K562 (cell line): ENCODE measurements around the gene LAMTOR4. TPM values are rescaled to one million over a fixed set of nuclear protein-coding genes. Genes with fewer than 3 reads are reported as not detected.

Experiments
- BCLAF1 ChIP-seq, 2 experiments: fragments of 450-650 bp in 1 of 2; IDR thresholded peaks; 2 replicates each; pipeline ENCODE4 v1.6.1; 2011 to 2017; ENCODE audit warnings: low read depth in 2 of 2, antibody characterized with exemption in 1 of 2, borderline replicate concordance in 1 of 2, low read length in 1 of 2, mild to moderate bottlenecking in 1 of 2, mixed read lengths in 1 of 2; ENCODE audit not compliant: control insufficient read depth in 1 of 2
- BRCA1 ChIP-seq, 2 experiments: fragments of 450-650 bp in 1 of 2; sonication (generic) in 1 of 2; formaldehyde crosslinking in 1 of 2; IDR thresholded peaks; 2 replicates each; pipeline versions ENCODE4 v1.5.0 to v1.6.1; 2017 to 2020; ENCODE audit warnings: mild to moderate bottlenecking in 1 of 2, missing genetic modification reagents in 1 of 2
- BRF1 ChIP-seq: IDR thresholded peaks from 3 replicates; pipeline ENCODE4 v1.6.1; 2011; ENCODE audit warnings: borderline replicate concordance, mild to moderate bottlenecking; ENCODE audit not compliant: insufficient read length; ENCODE audit errors: extremely low read depth
- CBX1 ChIP-seq: sonication (generic); IDR thresholded peaks from 2 replicates; pipeline ENCODE4 v1.6.1; 2016; ENCODE audit warnings: antibody characterized with exemption, low read depth, mild to moderate bottlenecking
- CC2D1A ChIP-seq: fragments of 450-650 bp; IDR thresholded peaks from 2 replicates; pipeline ENCODE4 v1.6.1; 2017; ENCODE audit warnings: mild to moderate bottlenecking
- CHCHD3 ChIP-seq: fragments of 250-450 bp; sonication (Bioruptor Pico); IDR thresholded peaks from 2 replicates; pipeline ENCODE4 v2.1.2; 2022; ENCODE audit warnings: mild to moderate bottlenecking
- CHD2 ChIP-seq: IDR thresholded peaks from 2 replicates; pipeline ENCODE4 v1.6.1; 2011; ENCODE audit warnings: low read depth, low read length
- CXXC5 ChIP-seq: fragments of 250-450 bp; sonication (Bioruptor Pico); IDR thresholded peaks from 2 replicates; pipeline ENCODE4 v1.8.0; 2022; ENCODE audit warnings: inconsistent platforms, mild to moderate bottlenecking, moderate library complexity
- EHMT2 ChIP-seq: fragments of 450-650 bp; IDR thresholded peaks from 2 replicates; pipeline ENCODE4 v1.6.1; 2018; ENCODE audit warnings: antibody characterized with exemption
- FOSL1 ChIP-seq: fragments of 200-800 bp; sonication (Bioruptor generic); conservative IDR thresholded peaks from 2 replicates; pipeline ENCODE4 v1.6.1; 2016; ENCODE audit warnings: missing genetic modification characterization, missing compliant biosample characterization
- IFI16 ChIP-seq: fragments of 250-450 bp; sonication (Bioruptor Pico); IDR thresholded peaks from 2 replicates; pipeline ENCODE4 v2.1.2; 2022; ENCODE audit warnings: mild to moderate bottlenecking, inconsistent platforms
- LARP7 ChIP-seq: fragments of 450-650 bp; IDR thresholded peaks from 2 replicates; pipeline ENCODE4 v1.6.1; 2016
- NONO ChIP-seq, 2 experiments: fragments of 200-400 bp in 1 of 2; fragments of 450-650 bp in 1 of 2; formaldehyde crosslinking in 1 of 2; IDR thresholded peaks; 2 replicates each; pipeline ENCODE4 v1.6.1; 2017; ENCODE audit warnings: low read depth in 2 of 2, mild to moderate bottlenecking in 2 of 2, moderate library complexity in 2 of 2, low read length in 1 of 2
- SIN3A ChIP-seq, 2 experiments: fragments of 150-350 bp in 1 of 2; IDR thresholded peaks; 2 replicates each; pipeline ENCODE4 v1.6.1; 2011 to 2016; ENCODE audit warnings: borderline replicate concordance in 2 of 2, low read depth in 2 of 2, low read length in 2 of 2, mild to moderate bottlenecking in 2 of 2, moderate library complexity in 2 of 2; ENCODE audit not compliant: control insufficient read depth in 1 of 2
- SLC30A9 ChIP-seq: fragments of 250-450 bp; sonication (Bioruptor Pico); IDR thresholded peaks from 2 replicates; pipeline ENCODE4 v1.8.0; 2022; ENCODE audit warnings: mild to moderate bottlenecking, moderate library complexity
- TAL1 ChIP-seq: fragments of 450-650 bp; IDR thresholded peaks from 2 replicates; pipeline ENCODE4 v1.6.1; 2016; ENCODE audit warnings: mild to moderate bottlenecking
- TRIM28 ChIP-seq: fragments of 450-650 bp; IDR thresholded peaks from 2 replicates; pipeline ENCODE4 v1.6.1; 2017
- ZNF174 ChIP-seq: fragments of 250-450 bp; sonication (Bioruptor Pico); IDR thresholded peaks from 2 replicates; pipeline ENCODE4 v1.4.0; 2020; ENCODE audit warnings: mild to moderate bottlenecking
- ZNF197 ChIP-seq: fragments of 200-800 bp; sonication (Bioruptor generic); IDR thresholded peaks from 2 replicates; pipeline ENCODE4 v1.6.1; 2016; ENCODE audit warnings: low read depth, missing genetic modification characterization, missing compliant biosample characterization
- ZNF263 ChIP-seq: sonication (generic); formaldehyde crosslinking; IDR thresholded peaks from 2 replicates; pipeline ENCODE4 v1.8.0; 2022; ENCODE audit warnings: mild to moderate bottlenecking, missing genetic modification reagents, borderline replicate concordance
- ZNF584 ChIP-seq: fragments of 200-800 bp; sonication (Bioruptor generic); IDR thresholded peaks from 2 replicates; pipeline ENCODE4 v1.6.1; 2016; ENCODE audit warnings: low read depth, mild to moderate bottlenecking, missing genetic modification characterization, missing compliant biosample characterization
- ZNF695 ChIP-seq: fragments of 450-650 bp; formaldehyde crosslinking; IDR thresholded peaks from 2 replicates; pipeline ENCODE4 v1.4.0; 2020; ENCODE audit warnings: mild to moderate bottlenecking, moderate library complexity
- ZNF696 ChIP-seq: fragments of 250-450 bp; sonication (Bioruptor Pico); conservative IDR thresholded peaks from 2 replicates; pipeline ENCODE4 v1.4.0; 2020; ENCODE audit warnings: mild to moderate bottlenecking, moderate library complexity
- ZNF699 ChIP-seq: fragments of 250-450 bp; sonication (Bioruptor Pico); IDR thresholded peaks from 2 replicates; pipeline ENCODE4 v1.8.0; 2021; ENCODE audit warnings: mild to moderate bottlenecking, moderate library complexity; ENCODE audit not compliant: insufficient replicate concordance
- polyA plus RNA-seq, 8 experiments: library from polyadenylated mRNA; depleted of rRNA in 4 of 8; stranded (reverse) in 5 of 8; unstranded in 3 of 8; fragments of >200 nt; fragmentation: Nextera tagmentation in 2 of 8; fragmentation: Illumina TruSeq in 1 of 8; extraction: Ambion mirVana in 2 of 8; extraction: Trizol in 1 of 8; gene quantifications; 2 replicates each; pipeline versions ENCODE4 v1.2.1 to v1.2.3, GENCODE V29; 2011 to 2014; ENCODE audit warnings: inconsistent platforms in 1 of 8, missing spikeins in 1 of 8
- total RNA-seq, 7 experiments: library from RNA; depleted of rRNA in 6 of 7; stranded (reverse); fragments of >200 nt in 6 of 7; fragmentation: Illumina TruSeq in 2 of 7; extraction: Trizol in 2 of 7; gene quantifications; 2 replicates each; pipeline versions ENCODE4 v1.2.1 to v1.2.3, GENCODE V29; 2011 to 2021; ENCODE audit warnings: low replicate concordance in 1 of 7
- TF ChIP-seq, protein P1 (sequence below): fragments of 450-650 bp; IDR thresholded peaks from 2 replicates; pipeline ENCODE4 v1.6.1; 2016; ENCODE audit warnings: mild to moderate bottlenecking

Gene LAMTOR4
- total and polyA plus RNA-seq, 9 of the 15 experiments (the other 6 are each of a cell fraction or from before 2014, with no cell fraction given) = 79.6 to 314 (median 195) TPM

GRCh38 chr7:100100420-100101015, 48.2 kb upstream of the LAMTOR4 start (continued):
- TF ChIP-seq BCLAF1 (IDR thresholded peaks at IDR 0.05; ENCODE audit: borderline replicate concordance in 1 of 2, control insufficient read depth in 1 of 2, low read depth in 2 of 2, low read length in 1 of 2) (0 out of 4 replicates have a peak, but pooled peaks of 1 of the 2 experiments have one; percentile 79), IFI16 (no peak), TAL1 (0 out of 2 replicates have a peak, but pooled peaks have one; percentile 7), ZNF197 (CRISPR knock-in tag) (no peak), CHD2 (peak; percentile 85), TRIM28 (no peak), SLC30A9 (no peak), ZNF696 (no peak), LARP7 (0 out of 2 replicates have a peak, but pooled peaks have one; percentile 44), BRCA1 (IDR thresholded peaks at IDR 0.05) (no peak), BRCA1 (CRISPR knock-in tag; IDR thresholded peaks at IDR 0.05) (no peak), EHMT2 (no peak), ZNF695 (CRISPR knock-in tag) (no peak), CBX1 (peak; percentile 21; the same call in 1 of the 2 replicates), FOSL1 (tag) (no peak), BRF1 (no peak), CC2D1A (no peak; the same call in 1 of the 2 replicates), ZNF699 (CRISPR knock-in tag) (no peak), NONO (IDR thresholded peaks at IDR 0.05; ENCODE audit: low read depth in 2 of 2, low read length in 1 of 2) (0 out of 4 replicates have a peak, but pooled peaks of 1 of the 2 experiments have one; percentile 10), SIN3A (IDR thresholded peaks at IDR 0.05; ENCODE audit: borderline replicate concordance in 2 of 2, control insufficient read depth in 1 of 2, low read depth in 2 of 2, low read length in 2 of 2) (peak; percentile 99), CXXC5 (CRISPR knock-in tag) (peak; percentile 88), CHCHD3 (CRISPR knock-in tag) (no peak), ZNF584 (no peak), ZNF263 (no peak), ZNF174 (CRISPR knock-in tag) (no peak)
- TF ChIP-seq, protein P1, sequence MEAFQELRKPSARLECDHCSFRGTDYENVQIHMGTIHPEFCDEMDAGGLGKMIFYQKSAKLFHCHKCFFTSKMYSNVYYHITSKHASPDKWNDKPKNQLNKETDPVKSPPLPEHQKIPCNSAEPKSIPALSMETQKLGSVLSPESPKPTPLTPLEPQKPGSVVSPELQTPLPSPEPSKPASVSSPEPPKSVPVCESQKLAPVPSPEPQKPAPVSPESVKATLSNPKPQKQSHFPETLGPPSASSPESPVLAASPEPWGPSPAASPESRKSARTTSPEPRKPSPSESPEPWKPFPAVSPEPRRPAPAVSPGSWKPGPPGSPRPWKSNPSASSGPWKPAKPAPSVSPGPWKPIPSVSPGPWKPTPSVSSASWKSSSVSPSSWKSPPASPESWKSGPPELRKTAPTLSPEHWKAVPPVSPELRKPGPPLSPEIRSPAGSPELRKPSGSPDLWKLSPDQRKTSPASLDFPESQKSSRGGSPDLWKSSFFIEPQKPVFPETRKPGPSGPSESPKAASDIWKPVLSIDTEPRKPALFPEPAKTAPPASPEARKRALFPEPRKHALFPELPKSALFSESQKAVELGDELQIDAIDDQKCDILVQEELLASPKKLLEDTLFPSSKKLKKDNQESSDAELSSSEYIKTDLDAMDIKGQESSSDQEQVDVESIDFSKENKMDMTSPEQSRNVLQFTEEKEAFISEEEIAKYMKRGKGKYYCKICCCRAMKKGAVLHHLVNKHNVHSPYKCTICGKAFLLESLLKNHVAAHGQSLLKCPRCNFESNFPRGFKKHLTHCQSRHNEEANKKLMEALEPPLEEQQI = no peak
